Muscle layer of colon (tissue), 2 donors: ENCODE data around the gene DCX.

Experiments used
- H3K27ac ChIP-seq: one replicate; pipeline ENCODE4 v1.7.0; 2013; ENCODE audit warnings: low read depth, mild to moderate bottlenecking, low read length, moderate library complexity
- H3K27me3 ChIP-seq, 2 donors: one replicate each; pipeline ENCODE4 v1.7.0; 2013; ENCODE audit warnings: low read length in 2 of 2, mild to moderate bottlenecking in 2 of 2; ENCODE audit not compliant: insufficient read depth in 2 of 2, control insufficient read depth in 1 of 2
- H3K36me3 ChIP-seq: one replicate; pipeline ENCODE4 v1.7.0; 2013; ENCODE audit warnings: mild to moderate bottlenecking, low read length; ENCODE audit not compliant: insufficient read depth
- H3K4me1 ChIP-seq: one replicate; pipeline ENCODE4 v1.7.0; 2013; ENCODE audit warnings: mild to moderate bottlenecking, low read length; ENCODE audit not compliant: insufficient read depth
- H3K4me3 ChIP-seq, 2 donors: one replicate each; pipeline ENCODE4 v1.7.0; 2013; ENCODE audit warnings: low read length in 2 of 2, low read depth in 1 of 2, mild to moderate bottlenecking in 1 of 2, moderate library complexity in 1 of 2
- H3K9ac ChIP-seq: one replicate; pipeline ENCODE4 v1.7.0; 2013; ENCODE audit warnings: low read length
- H3K9me3 ChIP-seq: one replicate; pipeline ENCODE4 v1.7.0; 2013; ENCODE audit warnings: mild to moderate bottlenecking, low read length
- donor health status: abdominal sarcoma.
- donor health status: Adenocarcinoma of cecum.

The DCX gene

DNA sequence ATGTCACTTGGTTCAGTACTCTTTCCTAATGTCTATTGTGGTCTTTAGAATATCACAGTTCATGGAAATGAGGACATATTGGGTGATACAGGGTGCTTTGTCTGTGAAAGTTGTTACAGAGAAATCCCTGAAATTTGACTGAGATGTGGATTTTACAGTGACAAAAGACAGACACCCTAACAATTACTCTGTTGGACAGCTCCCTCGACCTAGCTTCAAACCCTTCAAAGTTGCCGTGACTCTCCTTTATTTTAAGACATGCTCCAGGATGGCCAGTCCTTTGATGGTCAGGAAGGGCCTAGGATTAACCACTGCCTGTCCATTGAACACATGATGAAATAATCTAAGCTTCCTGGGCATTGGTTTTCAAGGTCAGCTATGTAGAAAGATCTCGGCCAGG lies 4.0 kb downstream of the DCX start:
- no peak overlapping the region for H3K9ac ChIP-seq
- peaks cover 12 to 16% of the 10 kb centered on the region in 2 donors for H3K27me3 ChIP-seq
- H3K4me1 ChIP-seq = no peaks in the 10 kb centered on the region
- H3K36me3 ChIP-seq = no peaks in the 10 kb centered on the region
- no peak overlapping the region for H3K4me3 ChIP-seq
- no peak overlapping the region for H3K27ac ChIP-seq
- no peaks in the 10 kb centered on the region for H3K9me3 ChIP-seq

DNA sequence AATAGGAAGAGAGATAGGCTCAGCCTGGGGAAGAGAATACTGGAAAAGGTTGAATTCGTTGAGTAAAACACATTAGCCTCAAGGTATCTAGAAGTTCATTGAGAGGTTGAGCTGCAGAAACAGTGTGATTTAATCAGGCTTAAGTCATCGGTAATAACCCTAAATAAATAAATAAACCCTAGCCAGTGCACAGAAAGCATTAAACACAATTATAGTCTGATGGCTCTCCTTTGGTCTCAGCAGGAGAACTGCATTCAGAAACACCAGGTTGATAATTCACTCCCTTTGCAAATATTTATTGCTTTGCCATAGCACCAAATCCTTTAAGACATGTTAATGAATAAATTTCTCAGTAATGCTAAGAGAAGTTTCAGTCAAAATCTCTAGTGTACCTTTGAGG lies 9.6 kb downstream of the DCX start:
- Histone ChIP-seq H3K9me3 (no peaks in the 10 kb centered on the region), H3K9ac (no peak overlapping the region), H3K27ac (no peak overlapping the region), H3K4me1 (no peaks in the 10 kb centered on the region), H3K27me3 (peaks cover 5% of the 10 kb centered on the region in 2 donors), H3K36me3 (no peaks in the 10 kb centered on the region), H3K4me3 (no peak overlapping the region)

DNA sequence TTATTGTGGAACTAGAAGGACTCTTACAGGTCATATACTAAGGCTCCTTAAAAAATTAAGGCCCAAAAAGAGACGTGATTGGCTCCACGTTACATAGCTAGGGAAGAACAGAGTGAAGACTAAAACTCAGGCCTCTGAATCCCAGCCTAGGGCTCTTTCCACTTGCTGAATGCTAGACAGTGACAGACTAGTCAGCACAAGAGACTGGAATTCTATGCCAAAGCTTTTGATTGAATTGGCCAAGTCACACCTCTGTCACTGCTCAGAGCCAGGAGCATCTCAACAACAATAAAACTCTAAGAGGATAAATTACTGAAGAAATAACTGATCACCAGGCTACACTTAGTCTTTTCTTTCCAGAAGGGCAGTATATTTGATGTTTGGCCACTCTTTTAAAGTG lies 16.8 kb downstream of the DCX start:
- no peaks in the 10 kb centered on the region for H3K36me3 ChIP-seq
- H3K9ac ChIP-seq = no peak overlapping the region
- H3K4me1 ChIP-seq = no peaks in the 10 kb centered on the region
- H3K4me3 ChIP-seq = no peak overlapping the region
- no peaks in the 10 kb centered on the region for H3K9me3 ChIP-seq
- H3K27me3 ChIP-seq = peaks cover 5 to 9% of the 10 kb centered on the region in 2 donors
- H3K27ac ChIP-seq = no peak overlapping the region

DNA sequence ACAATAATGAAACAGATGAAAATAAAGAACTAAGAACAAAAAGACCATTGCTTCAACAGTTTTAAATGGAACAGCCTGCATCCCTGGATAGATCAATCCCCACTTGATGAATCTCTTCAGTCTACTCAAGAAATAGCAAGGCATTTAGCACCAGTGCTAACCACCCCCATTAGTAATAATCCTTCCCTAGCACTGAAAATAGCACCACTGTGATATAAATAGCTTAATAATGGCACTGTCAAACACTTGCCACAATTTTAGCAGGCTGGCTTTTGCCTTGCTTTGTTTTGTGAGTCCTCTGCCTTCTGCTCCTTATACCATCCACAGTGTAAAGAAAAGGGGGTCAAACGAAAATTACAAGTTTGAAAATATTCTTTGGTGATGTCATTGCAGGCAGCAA lies 17.4 kb downstream of the DCX start:
- no peak overlapping the region for H3K27ac ChIP-seq
- H3K4me1 ChIP-seq = no peaks in the 10 kb centered on the region
- H3K36me3 ChIP-seq = no peaks in the 10 kb centered on the region
- H3K9ac ChIP-seq = no peak overlapping the region
- H3K4me3 ChIP-seq = no peak overlapping the region
- peaks cover 1 to 15% of the 10 kb centered on the region in 2 donors for H3K27me3 ChIP-seq
- no peaks in the 10 kb centered on the region for H3K9me3 ChIP-seq

DNA sequence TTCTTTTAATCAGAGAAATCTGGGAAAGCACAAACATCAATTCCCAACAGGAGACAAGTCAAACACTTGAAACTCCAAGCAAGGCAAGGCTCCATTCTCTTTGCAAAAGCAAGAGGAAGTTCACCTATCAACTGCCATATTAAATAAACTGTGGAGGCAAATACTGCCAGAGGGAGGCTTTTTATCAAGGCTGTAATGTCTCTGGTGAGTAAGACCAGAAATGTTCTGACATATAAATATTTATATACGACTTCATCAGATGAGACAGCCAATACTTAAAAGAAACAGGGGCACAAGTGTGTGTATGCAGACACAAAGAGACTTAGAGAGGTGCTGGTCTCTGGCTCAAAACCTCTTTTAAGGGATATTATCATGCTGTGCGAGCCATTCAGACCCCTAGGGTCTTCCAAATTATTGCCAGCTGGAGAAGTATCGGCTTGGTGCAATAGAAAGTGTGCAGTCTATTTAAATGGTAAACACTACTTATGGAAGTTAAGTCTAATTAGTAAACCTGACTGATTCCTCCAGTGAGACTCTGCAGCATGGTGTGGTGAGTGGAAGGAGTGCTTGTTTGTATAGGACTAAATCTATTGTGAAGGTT lies 24.4 kb downstream of the DCX start:
- no peaks in the 10 kb centered on the region for H3K4me1 ChIP-seq
- H3K27ac ChIP-seq = no peak overlapping the region
- H3K9me3 ChIP-seq = no peaks in the 10 kb centered on the region
- no peaks in the 10 kb centered on the region for H3K36me3 ChIP-seq
- no peak overlapping the region for H3K9ac ChIP-seq
- H3K27me3 ChIP-seq = peaks cover 0 to 16% of the 10 kb centered on the region in 2 donors
- no peak overlapping the region for H3K4me3 ChIP-seq

DNA sequence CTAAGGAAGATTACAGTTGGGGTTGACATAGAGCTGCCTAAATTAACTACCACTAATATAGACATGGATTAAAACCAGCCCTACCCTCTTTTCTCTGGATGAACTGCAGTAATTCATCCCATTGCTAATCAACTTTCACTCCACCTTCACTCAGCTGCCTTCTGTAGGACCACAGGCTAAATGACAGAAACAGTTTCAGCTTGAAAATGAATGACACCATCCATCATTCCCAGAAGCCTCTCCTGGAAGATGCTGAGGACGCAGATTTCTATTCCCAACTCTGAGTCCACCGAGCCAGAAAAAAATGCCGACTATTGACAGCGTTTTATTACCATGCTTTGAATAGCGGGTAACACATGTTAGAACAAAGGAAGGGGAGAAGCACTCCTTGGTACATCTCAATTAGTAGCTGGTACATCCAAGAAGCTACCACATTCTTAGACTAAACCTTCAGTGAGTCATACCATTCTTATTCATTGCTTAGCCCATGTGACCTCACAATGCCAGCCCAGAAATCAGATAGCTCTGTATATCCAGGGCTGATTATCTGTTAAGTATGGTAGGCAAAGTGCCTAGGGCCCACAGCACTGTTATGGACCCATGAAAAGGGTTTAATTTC lies 25.3 kb downstream of the DCX start:
- H3K4me3 ChIP-seq = no peak overlapping the region
- no peaks in the 10 kb centered on the region for H3K36me3 ChIP-seq
- H3K9ac ChIP-seq = no peak overlapping the region
- H3K27ac ChIP-seq = no peak overlapping the region
- H3K4me1 ChIP-seq = no peaks in the 10 kb centered on the region
- peaks cover 0 to 16% of the 10 kb centered on the region in 2 donors for H3K27me3 ChIP-seq
- H3K9me3 ChIP-seq = no peaks in the 10 kb centered on the region

DNA sequence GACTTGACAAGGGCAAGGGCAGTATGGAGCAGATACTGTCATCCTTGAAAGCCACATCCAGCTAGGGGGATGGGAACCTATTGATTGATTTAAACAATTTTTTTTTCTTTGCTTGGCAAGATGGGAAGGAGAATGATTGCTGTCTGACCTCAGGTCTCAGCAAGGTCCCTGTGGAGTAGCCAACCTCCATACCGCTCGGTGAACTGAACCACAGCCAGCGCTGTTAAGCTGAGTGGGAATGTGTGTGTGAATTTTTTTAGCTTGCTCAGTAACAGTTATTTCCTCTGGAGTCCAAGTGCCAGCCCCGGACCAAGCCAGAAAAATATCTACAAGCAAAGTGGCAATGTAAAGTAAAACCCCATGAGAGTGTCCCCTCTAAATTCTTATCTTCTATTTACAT lies 25.9 kb downstream of the DCX start:
- no peak overlapping the region for H3K4me3 ChIP-seq
- H3K9me3 ChIP-seq = no peaks in the 10 kb centered on the region
- H3K27ac ChIP-seq = no peak overlapping the region
- H3K27me3 ChIP-seq = peaks cover 0 to 16% of the 10 kb centered on the region in 2 donors
- H3K36me3 ChIP-seq = no peaks in the 10 kb centered on the region
- H3K9ac ChIP-seq = no peak overlapping the region
- no peaks in the 10 kb centered on the region for H3K4me1 ChIP-seq

DNA sequence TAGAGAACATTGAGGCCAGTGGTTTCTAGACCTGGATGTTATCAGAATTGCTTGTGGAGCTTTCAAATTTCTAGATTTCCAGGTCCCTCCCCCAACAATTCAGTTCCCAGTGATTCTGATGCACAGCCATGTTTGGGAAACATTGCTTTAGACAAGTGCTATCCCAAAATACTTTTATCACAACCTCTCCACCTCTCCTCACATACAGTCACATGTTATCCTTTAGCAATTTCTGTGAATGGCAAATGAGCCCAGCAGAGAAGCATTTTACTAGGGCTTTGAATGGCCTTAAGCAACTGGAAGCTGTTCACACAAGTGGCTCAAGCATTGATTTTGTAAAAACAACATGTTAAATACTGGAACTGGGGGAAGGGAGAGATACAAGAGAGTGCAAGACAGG lies 29.7 kb downstream of the DCX start:
- no peaks in the 10 kb centered on the region for H3K4me1 ChIP-seq
- no peaks in the 10 kb centered on the region for H3K27me3 ChIP-seq
- no peaks in the 10 kb centered on the region for H3K9me3 ChIP-seq
- H3K9ac ChIP-seq = no peak overlapping the region
- no peak overlapping the region for H3K4me3 ChIP-seq
- no peak overlapping the region for H3K27ac ChIP-seq
- H3K36me3 ChIP-seq = no peaks in the 10 kb centered on the region

DNA sequence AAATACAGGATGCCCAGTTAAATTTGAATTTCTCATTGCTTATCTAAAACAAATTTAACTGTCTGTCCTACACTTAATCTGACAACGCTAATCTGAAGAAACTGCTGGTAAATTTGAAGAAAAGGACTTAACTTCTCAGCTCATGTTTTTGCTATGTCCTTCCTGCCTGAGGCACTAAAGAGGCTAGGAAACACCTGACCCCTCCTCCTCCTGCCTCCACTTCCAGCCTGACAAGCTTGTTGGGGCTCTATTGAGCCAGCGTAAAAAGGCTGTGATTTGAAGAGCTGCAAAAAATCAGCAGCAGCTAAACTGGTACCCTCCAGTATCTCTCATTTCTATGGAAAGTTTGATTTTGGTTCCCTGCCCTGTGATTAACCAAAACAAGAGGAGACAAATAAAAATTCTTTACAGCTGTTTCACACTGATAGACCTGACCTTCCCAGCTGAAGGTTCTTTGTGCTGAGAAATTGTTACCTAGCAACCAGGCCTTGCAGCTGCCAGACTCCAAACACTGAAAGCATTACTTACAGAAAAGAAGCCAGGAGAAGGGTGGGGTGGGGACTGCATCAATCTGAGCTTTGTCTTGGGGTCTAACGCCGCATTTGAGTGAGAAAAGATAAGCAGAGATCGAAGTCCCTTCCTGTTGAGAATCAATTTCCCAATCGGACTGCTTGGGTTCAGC lies 35.0 kb downstream of the DCX start:
- Histone ChIP-seq H3K9ac (no peak overlapping the region), H3K4me1 (no peaks in the 10 kb centered on the region), H3K27ac (no peak overlapping the region), H3K4me3 (no peak overlapping the region), H3K36me3 (no peaks in the 10 kb centered on the region), H3K9me3 (no peaks in the 10 kb centered on the region), H3K27me3 (peaks cover 4% of the 10 kb centered on the region in 2 donors)

DNA sequence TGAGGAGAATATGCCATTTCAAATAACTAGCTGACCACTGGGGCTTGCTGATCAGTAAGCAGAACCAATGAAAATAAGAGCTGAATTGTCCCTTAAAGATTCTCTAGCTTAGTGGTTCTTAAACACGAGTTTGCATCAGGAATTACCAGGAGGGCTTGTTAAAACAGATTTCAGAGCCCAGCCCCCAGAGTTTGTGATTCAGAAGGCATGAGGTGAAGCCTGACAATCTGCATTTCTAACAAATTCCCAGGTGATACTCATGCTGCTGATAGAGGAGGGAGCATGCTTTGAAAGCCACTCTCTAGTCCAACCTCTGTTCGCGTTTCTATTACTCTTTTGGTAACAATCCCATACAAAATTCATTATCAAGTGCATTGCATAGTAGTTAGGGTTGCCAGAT lies 35.5 kb downstream of the DCX start:
- peaks cover 4% of the 10 kb centered on the region in 2 donors for H3K27me3 ChIP-seq
- H3K9ac ChIP-seq = no peak overlapping the region
- no peak overlapping the region for H3K4me3 ChIP-seq
- no peaks in the 10 kb centered on the region for H3K9me3 ChIP-seq
- no peak overlapping the region for H3K27ac ChIP-seq
- H3K4me1 ChIP-seq = no peaks in the 10 kb centered on the region
- no peaks in the 10 kb centered on the region for H3K36me3 ChIP-seq

DNA sequence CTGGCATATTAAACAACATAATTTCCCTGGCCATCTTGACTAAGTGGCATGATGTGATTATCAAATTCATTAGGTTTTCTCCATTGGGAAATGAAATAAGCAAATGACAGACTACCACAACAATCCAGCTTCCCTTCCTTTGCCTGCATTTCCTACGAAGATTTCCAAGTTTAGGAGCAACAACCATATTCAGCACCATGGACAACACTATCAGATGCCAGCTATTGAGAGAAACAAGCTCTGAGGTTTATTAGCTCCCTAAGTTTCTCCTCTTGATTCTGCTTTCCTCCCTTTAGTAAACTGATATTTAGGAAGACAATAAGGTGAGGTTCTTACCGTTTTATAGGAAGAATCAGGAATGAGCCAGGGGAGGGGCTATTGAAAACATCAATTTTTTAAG lies 36.2 kb downstream of the DCX start:
- Histone ChIP-seq H3K36me3 (no peaks in the 10 kb centered on the region), H3K9ac (no peak overlapping the region), H3K27ac (no peak overlapping the region), H3K27me3 (peaks cover 4% of the 10 kb centered on the region in 2 donors), H3K4me1 (no peaks in the 10 kb centered on the region), H3K4me3 (no peak overlapping the region), H3K9me3 (no peaks in the 10 kb centered on the region)

DNA sequence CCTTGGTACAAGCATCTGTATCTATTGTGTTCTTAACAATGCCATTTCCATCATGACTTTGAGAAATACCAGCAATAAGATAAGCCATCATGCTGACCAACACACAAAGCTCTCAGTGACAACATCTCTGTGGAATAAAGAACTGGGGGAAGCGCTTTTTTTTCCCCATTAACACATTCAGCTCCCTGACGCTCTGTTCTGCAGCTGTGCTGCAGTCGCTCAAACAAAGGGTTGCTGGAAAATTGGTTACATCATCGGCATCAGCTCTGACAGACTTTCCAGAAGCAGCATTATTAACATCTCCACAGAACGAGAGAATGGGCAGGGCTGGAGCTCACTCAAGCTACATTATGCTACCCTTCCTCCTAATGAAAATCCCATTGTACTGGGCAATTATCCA lies 39.9 kb downstream of the DCX start:
- Histone ChIP-seq H3K9ac (no peak overlapping the region), H3K36me3 (no peaks in the 10 kb centered on the region), H3K9me3 (no peaks in the 10 kb centered on the region), H3K27ac (no peak overlapping the region), H3K4me3 (no peak overlapping the region), H3K27me3 (peaks cover 4% of the 10 kb centered on the region in 2 donors), H3K4me1 (no peaks in the 10 kb centered on the region)
